GM18517 (cell line): ENCODE data around the gene GBP7.

Experiments
- ATAC-seq: cut with Tn5 transposase; IDR thresholded peaks from one replicate; pipeline ENCODE4 v1.9.1; 2021; ENCODE audit warnings: mild to moderate bottlenecking, moderate library complexity; ENCODE audit not compliant: unreplicated experiment

GBP7 gene

GRCh38 chr1:89121641-89122040 lies 54.2 kb downstream of the GBP7 start:
- no peak for ATAC-seq

GRCh38 chr1:89114662-89115061 lies 61.1 kb downstream of the GBP7 start:
- no peak for ATAC-seq

- ATAC-seq: no peak
Measured at GRCh38 chr1:89112871-89113613, 62.8 kb downstream of the GBP7 start.

GRCh38 chr1:89104687-89105086 lies 71.1 kb downstream of the GBP7 start:
- ATAC-seq: no peak

GRCh38 chr1:89104147-89104546 lies 71.7 kb downstream of the GBP7 start:
- ATAC-seq: no peak

- no peak for ATAC-seq
Measured at GRCh38 chr1:89102021-89102420, 73.8 kb downstream of the GBP7 start.

GRCh38 chr1:89100412-89100811 lies 75.4 kb downstream of the GBP7 start:
- ATAC-seq: no peak

- no peak for ATAC-seq
Measured at GRCh38 chr1:89098857-89099256, 76.9 kb downstream of the GBP7 start.

- no peak for ATAC-seq
Measured at GRCh38 chr1:89095737-89096136, 80.1 kb downstream of the GBP7 start.

GRCh38 chr1:89089962-89090361 lies 85.8 kb downstream of the GBP7 start:
- ATAC-seq: no peak

- no peak for ATAC-seq
Measured at GRCh38 chr1:89088572-89088971, 87.2 kb downstream of the GBP7 start.

GRCh38 chr1:89087241-89087640 lies 88.6 kb downstream of the GBP7 start:
- ATAC-seq: no peak

- ATAC-seq: no peak
Measured at GRCh38 chr1:89085781-89086180, 90.0 kb downstream of the GBP7 start.
